Umbilical cord (tissue), 2 donors: ENCODE data around the gene SLC15A4. TPM values are rescaled to one million over a fixed set of nuclear protein-coding genes. Genes with fewer than 3 reads are reported as not detected.

ENCODE experiments used
- DNase-seq: peaks from one replicate; pipeline ENCODE4 v3.0.0-alpha.2; 2015; ENCODE audit warnings: low spot score
- total RNA-seq: library from RNA; depleted of rRNA; stranded (reverse); fragments of >200 nt; gene quantifications from one replicate; pipeline ENCODE4 v1.2.3, GENCODE V29; 2014; ENCODE audit warnings: low replicate concordance; ENCODE audit not compliant: insufficient read depth

SLC15A4 gene
- total RNA-seq, 1 donor from 2014 or later: 46.0 TPM

GRCh38 chr12:128755566-128755965 lies 68.2 kb downstream of the SLC15A4 start:
- DNase-seq: no peak

- DNase-seq: no peak
Observed at GRCh38 chr12:128754275-128754674, 69.5 kb downstream of the SLC15A4 start.

GRCh38 chr12:128753438-128753837 lies 70.3 kb downstream of the SLC15A4 start:
- DNase-seq: no peak

GRCh38 chr12:128752386-128752785 lies 71.4 kb downstream of the SLC15A4 start:
- DNase-seq: no peak

GRCh38 chr12:128747441-128747840 lies 76.3 kb downstream of the SLC15A4 start:
- no peak for DNase-seq

GRCh38 chr12:128745772-128746689 lies 77.7 kb downstream of the SLC15A4 start:
- DNase-seq: no peak

GRCh38 chr12:128743916-128744315 lies 79.8 kb downstream of the SLC15A4 start:
- no peak for DNase-seq

Other genes with a start within 250 kb of the SLC15A4 start
- gene GLT1D1, start 29.5 kb upstream of the SLC15A4 start, total RNA-seq: 0.48 TPM